Left kidney (tissue), 2 donors: ENCODE results near the gene SAMD9. TPM values are rescaled to one million over a fixed set of nuclear protein-coding genes. Genes with fewer than 3 reads are reported as not detected.
"Not testable (repeated sequence)": the region's sequence is repeated elsewhere in the genome, so short reads cannot be mapped to it uniquely, and the experiment has no call there.

ENCODE experiments used
- DNase-seq: peaks from one replicate; pipeline ENCODE4 v3.0.0-alpha.2; 2013
- polyA plus RNA-seq: library from polyadenylated mRNA; unstranded; fragments of 120-200 nt; gene quantifications from one replicate; pipeline ENCODE4 v1.2.1, GENCODE V29; 2013; ENCODE audit not compliant: insufficient read length

The SAMD9 gene
- polyA plus RNA-seq, 1 donor: 5.6 TPM

DNA sequence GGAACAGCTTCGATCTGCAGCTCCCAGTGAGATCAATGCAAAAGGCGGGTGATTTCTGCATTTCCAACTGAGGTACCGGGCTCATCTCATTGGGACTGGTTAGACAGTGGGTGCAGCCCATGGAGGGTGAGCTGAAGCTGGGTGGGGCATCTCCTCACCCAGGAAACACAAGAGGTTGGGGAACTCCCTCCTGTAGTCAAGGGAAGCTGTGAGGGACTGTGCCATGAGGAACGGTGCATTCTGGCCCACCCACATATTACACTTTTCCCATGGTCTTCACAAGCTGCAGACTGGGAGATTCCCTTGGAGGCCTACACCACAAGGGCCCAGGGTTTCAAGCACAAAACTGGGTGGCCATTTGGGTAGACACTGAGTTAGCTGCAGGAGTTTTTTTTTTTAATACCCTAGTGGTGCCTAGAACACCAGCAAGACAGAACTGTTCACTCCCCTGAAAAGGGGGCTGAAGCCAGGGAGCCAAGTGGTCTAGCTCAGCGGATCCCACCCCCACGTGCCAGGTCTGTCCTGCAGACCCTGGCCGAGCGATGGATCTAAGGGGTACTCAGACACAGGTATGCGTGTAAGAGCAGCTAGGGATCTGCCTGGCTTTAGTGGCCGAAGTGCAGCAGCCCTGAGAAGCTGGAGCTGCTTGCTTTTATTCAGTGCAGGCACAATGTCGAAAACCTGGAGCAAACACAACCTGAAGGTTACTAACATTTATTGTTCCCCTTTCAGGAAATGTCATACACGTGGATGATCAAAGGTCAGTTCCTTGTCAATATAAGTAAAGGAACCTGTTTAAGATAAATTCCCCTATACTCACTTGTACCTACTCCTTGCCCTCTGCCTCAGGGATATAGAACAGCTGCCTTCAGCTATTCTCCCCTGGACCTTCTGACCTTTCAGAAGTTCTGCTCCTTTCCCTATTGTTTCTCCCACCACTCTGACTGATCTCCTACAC, 3.1 kb upstream of the SAMD9 start:
- DNase-seq: no peak

DNA sequence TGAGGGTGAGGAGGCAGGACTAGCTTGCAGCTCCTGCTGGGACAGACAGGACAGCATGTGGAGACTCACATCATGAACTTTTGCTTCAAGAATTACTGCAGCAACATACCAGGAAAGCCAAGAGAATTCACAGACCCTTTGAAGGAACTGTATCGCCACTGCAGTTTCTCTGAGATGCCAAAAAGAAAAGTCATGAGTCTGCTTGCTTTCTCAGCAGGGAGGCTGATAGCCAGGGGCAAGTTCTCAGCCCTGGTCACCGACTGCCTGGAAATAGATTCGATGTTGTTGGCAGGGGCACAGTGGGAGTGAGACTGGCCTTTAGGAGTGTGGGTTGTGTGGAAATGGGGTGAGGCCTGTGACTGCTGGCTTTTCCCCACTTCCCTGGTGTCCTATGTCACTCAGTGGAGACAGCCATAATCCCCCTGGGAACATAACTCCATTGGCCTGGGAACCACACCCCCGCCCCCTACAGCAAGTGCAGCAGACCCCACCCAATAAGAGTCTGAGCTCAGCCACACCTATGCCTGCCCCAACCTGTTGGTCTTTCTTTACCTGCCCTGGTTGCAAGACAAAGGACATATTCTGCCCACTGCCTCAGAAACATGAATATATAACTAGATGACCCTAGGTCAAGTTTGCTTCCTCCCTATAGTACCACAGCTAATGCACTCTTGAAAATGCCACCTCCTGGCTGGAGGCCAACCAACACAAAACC, 1.6 kb upstream of the SAMD9 start:
- no peak for DNase-seq

DNA sequence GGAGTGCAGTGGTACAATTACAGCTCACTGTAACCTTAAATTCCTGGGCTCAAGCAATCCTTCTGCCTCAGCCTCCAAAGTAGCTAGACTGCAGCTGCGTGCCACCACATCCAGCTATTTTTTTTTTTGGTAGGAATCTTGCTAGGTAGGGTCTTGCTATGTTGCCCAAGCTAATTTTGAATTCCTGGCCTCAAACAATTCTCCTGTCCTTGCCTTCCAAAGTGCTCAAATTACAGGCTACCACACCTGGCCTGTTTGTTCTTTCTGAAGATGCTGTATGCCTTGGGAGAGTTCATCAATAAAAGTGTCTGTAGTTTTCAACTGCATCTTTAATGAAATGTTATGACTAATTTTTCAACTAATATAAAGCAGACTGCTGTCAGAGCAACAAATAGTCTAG, 452 bp downstream of the SAMD9 start:
- no peak for DNase-seq

DNA sequence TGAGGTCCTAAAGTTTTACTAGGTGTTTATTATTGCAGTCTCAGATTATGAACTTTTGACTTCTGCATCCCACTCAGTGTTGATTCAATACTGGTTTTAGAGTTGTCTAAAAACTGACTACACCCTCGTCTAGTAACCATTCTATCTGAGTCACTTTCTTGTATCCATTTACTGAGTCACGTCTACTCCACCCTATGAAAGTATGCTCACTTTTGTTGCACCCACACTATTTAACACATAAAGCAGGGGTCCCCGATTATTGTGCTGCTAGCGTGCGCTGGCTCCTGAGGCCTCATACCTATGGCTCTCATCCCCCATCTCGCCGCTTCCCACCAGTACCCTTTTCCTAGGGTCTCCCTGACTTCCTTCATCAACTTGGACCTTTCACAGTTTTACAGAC, 2.0 kb downstream of the SAMD9 start:
- DNase-seq: no peak

DNA sequence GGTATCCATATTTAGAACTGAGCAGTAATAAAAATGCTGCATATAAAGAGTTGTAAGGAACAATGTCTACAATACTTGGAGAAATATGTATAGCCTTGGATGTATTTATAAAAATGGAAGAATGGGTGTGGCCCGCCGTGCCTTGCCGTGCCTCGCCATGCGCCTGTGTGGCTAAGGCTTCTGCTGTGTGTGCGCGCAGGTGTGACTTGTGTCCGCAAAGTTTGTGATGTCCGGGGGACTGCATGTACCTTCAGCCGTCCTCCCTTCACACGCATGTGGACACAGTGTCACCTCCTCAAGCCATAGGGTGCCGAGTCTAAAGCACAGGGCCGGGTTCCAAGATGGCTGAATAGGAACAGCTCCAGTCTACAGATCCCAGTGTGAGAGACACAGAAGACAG, 9.8 kb downstream of the SAMD9 start:
- no peak for DNase-seq

DNA sequence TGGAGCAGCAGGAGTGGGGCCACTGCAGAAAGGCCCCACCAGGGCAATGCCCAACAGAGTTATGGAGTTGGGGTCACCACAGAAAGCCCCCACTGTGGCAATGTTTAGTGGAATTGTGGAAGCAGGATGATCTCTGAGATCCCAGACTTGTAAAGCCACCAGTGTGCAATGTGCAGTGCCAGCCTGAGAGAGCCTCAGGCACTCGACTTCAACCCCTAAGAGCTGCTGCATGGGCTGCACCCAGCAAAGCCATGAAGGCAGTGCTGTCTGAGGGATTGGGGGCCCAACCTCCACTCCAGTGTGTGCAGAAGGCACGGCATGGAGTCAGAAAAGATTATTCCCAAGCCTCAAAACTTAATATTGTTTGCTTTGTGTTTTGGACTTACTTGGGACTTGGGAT, 20.4 kb downstream of the SAMD9 start:
- no peak for DNase-seq

DNA sequence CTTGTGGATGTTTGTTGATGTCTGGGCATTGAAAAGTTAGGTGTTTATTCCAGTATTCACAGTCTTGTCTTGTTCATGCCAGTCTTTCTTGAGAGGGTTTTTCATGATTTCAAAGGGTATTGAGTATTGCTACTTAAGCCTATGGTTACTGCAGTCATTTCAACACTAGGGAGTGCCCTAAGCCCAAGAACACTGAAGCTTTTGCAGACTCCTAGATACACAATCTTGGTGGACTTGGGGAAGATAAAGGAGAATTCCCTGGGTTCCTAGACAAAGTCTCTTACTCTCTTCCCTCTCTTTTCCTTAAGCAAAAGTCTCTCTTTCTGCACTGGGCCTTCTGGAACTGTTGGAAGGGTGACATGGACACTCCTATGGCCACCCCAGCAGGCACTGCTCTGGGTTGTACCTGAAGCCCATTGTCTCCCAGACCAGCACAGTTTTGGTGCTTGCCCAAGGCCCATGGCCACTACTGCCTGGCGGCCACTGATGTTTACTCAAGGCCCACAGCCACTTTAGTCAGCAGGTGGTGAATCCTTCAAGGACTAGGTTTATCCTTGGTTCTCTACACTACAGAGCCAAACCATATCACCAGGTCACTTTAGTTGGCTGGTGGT, 24.9 kb downstream of the SAMD9 start:
- no peak for DNase-seq

DNA sequence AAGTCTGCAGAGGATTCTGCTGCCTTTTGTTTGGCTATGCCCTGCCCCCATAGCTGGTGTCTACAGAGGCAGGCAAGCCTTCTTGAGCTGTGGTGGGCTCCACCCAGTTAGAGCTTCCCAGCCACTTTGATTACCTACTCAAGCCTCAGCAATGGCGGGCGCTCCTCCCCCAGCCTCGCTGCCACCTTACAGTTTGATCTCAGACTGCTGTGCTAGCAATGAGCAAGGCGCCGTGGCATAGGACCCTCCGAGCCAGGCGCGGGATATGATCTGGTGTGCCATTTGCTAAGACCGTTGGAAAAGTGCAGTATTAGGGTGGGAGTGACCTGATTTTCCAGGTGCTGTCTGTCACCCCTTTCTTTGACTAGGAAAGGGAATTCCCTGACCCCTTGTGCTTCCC, 44.4 kb downstream of the SAMD9 start:
- not testable (repeated sequence) for DNase-seq

DNA sequence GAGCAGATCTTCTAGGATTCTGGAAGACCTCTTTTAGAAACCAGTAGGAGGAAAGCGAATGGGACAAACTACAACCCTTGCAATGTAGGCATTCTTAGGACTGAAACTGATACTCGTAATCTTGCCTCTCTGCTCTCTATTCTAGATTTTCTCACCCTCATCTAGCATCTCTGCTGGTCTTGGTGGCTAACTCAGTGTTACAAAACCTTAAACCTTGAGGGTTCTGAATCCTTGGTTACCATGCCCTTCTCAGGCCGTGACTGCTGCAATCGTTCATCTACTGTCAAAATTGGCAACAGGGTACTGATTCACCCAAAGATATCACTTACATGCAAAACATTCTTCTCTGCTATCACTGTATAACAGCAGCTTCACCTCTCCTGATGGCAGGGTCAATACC, 55.2 kb downstream of the SAMD9 start:
- DNase-seq: no peak

DNA sequence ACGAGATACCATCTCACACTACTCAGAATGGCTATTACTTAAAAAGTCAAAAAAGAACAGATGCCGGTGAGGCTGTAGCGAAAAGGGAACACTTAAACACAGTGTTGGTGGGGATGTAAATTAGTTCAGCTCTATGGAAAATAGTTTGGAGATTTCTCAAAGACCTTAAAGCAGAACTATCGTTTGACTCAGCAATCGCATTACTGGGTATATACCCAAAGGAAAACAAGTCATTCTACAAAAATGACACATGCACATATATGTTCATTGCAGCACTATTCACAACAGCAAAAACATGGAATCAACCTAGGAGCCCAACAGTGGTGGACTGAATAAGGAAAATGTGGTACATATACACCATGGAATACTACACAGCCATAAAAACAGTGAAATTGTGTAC, 56.9 kb downstream of the SAMD9 start:
- no peak for DNase-seq

DNA sequence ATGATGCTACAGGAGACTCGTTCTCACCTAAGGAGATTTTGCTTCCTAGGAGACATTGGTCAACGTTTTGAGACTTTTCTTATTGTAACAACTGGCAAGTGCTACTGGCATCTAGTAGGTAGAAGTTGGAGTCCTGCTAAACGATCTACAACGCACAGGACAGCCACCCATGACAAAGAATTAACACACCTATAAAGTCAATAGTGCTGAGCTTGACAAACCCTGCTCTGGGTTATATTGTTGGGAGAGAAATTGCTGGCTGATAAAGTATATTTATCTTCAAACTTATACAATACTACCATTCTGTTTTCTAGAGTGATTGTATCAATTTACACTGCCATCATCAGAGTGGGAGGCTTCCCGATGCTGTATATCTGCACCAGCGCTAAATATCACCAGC, 57.8 kb downstream of the SAMD9 start:
- no peak for DNase-seq

DNA sequence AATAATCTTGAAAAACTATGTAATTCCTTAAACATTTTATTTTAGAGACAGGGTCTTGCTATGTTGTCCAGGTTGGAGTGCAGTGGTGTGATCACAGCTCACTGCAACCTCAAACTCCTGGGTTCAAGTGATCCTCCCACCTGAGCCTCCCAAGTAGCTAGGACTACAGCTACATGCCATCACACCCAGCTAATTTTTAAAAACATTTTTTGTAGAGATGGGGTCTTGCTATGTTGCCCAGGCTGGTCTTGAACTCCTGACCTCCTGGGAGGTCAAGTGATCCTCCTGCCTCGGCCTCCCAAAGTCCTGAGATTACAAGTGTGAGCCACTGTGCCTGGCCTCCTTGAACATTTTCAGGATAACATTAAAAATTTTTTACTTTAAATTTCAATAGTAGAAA, 61.2 kb downstream of the SAMD9 start:
- DNase-seq: not testable (repeated sequence)

DNA sequence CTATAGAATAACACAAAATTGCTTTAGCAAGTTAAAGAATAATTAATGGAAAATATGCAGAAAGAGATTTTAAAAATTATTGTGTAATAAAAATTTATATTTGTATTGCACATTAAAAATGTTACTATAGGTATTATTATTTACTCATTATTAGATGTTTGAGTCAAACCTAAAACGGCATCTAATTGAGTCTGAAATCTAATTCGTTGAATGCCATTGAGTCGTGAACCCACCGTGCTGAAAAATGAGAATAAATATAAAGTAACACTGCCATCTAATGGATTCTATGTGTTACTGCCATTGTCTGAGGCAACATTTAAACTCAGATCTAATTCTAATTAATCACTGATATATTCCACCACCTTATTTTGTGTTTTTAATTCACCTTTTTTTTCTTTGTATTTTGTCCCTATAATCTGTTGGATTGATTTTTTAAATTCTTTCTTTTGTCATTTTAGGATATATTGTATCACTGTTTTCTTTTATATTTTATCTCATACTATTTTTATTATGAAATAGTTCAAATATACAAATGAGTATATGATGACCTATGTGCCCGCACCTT, 62.2 kb downstream of the SAMD9 start:
- peak; percentile 41 for DNase-seq

DNA sequence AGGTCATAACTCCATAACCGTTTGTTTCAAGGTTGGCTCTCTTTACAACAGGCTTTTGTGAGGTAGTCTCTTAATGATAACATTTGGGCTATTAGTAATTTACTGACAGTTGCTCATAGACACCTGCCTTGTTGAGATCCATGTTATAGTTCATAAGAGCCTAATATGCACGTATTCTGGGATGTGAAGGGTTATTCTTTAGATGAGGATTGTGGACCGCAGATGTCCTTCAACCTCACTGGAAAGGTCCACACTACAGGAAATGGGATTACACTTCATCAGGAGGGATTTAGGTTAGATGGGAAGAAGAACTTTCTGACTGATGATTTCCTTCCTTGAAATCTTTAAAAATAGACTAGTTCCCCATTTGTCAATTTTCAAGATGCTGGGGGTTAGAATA, 62.8 kb downstream of the SAMD9 start:
- DNase-seq: no peak

DNA sequence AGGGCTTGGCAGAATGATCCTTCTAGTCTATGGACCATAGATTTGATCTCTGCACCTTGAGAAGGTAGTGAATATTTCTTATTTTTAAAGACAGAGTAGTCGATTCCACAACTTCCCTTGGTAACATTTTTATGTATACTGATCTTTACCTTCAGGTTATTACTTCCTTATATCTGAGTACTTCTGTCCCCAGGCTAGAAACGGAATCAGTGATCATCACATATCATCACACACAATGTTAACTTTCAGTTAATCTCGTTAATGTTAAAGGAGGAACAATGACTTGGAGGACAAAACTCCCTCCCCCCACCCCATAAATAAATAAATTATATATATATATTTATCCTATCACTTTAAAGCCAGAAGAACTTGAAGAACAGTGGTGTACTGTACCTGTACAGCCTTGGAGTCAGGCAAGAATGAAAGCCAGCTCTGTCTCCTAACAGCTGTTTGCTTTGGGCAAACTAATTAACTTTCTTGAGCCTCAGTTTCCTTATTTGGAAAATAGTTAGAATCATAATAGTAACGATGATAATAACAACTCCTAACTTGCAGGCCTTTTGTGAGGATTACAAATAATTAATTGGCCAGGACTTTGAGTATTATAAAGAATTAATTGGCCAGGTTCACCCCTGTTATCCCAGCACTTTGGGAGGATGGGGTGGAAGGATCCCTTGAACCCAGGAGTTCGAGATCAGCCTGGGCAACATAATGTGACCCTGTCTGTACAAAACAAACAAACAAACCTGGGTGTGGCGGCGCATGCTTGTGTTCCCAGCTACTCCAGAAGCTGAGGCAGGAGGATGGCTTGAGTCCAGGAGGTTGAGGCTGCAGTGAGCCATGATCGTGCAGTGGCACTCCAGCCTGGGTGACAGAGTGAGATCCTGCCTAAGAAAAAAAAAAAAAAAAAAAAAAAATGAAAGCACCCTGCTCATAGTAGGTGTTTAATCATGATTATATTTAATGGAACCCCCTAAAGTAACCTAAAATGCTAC, 63.5 kb downstream of the SAMD9 start:
- no peak for DNase-seq

DNA sequence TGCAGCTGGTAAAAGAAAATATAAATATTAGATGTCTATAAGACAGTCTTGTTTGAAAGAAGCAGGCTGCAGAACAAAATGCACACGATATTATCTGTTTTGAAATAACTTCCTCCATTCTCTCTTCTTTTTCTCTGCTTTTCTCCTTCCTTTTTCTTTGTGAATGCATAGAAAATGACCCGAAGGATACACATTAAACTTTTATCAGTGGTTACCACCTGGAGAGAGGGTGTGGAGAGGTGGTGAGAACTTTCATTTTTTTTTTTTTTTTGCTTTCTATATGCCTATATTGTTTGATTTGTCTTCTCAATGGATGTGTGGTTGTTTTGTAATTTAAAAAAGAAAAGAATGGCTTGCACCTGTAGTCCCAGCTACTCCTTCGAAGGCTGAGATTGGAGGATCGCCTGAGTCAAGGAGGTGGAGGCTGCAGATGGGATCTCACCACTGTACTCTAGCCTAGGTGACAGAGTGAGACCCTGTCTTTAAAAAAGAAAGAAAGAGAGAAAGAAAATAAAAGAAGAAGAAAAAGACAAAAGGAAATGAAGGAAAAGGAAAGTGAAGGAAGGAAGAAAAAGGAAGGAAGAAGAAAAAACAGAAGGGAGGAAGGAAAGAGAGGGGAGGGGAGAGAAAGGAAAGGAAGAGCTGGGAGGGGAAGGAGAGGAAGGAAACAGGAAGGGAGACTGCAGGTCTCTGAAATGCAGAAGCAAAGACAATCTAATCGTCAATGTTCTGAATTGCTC, 64.4 kb downstream of the SAMD9 start:
- DNase-seq: no peak

DNA sequence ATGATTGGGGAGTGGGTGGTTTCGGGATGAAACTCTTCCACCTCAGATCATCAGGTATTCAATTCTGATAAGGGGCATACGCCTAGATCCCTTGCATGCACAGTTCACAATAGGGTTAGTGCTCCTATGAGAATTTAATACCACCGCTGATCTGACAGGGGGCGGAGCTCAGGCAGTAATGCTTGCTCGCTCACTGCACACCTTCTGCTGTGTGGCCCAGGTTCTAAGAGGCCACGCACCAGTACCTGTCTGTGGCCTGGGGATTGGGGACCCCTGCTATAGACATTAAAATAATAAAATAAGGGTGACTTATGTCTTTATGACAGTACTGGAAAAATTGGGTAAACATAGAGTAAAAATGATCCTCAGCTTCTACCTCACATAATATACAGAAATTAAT, 66.1 kb downstream of the SAMD9 start:
- DNase-seq: no peak
